ENCODE results near the gene IFI16. TPM values are rescaled to one million over a fixed set of nuclear protein-coding genes. Genes with fewer than 3 reads are reported as not detected.

The IFI16 gene
- total RNA-seq, 4 donors from 2014 or later: 11.1 to 36.5 (median 17.9) TPM

DNA sequence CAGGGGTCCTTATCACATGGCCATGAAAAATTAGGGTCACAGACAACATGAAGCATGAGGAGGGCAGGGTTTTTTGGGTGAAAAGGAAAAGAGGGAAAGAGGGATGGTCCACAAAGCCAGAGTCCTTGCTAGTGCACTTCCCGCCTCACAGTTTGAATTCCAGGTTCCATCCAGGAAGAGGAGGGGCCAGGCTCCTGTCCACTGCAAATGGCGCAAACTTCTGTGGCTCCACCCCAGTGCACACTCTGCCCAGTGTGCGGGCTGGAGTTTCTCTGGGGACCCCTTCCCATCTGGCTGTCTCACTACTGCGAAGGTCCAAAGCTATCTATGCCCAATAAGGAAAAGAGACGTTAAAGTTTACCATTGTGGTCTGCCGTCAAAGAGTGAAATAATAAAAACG is 49.0 kb downstream of the IFI16 start:
- in situ Hi-C loops (cut with MboI; ENCODE audit: low pct_ligation_motif_present in 1 of 4, low pct_unique_long_range_greater_than_20kb in 1 of 4, low sequenced_read_pairs in 3 of 4): loop anchor here in 1 of 4 donors (25.0 kb wide), 1 partner anchor 846 kb away; no protein-coding TSS in a partner anchor
- WGBS, 2 donors (ENCODE audit: low coverage in 1 of 2): 62 to 84% methylated on average over 4 to 7 of the region's 7 CpGs

DNA sequence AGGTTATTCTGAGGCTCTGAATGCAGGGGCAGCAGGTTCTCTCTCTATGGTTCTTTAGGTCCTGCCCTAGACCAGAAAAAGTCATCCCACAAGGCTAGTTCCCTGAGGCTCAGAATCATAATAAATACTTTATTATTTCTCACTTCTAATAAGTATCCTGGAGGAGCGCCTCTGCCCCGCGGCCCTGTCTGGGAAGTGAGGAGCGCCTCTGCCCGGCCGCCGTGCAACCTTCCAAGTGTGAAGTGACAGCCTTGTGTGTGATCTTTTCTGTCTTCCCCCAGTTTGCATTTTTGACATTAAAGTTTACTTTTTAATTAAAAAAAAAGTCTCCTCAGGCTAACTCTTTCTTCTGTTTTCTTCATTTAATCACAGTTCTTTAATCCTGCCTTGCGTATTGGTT is 55.4 kb downstream of the IFI16 start:
- TF ChIP-seq POLR2AphosphoS5 (IDR thresholded peaks at IDR 0.05): no peak
- H3K4me1 ChIP-seq: no peaks in the 10 kb centered on the region
- no peaks in the 10 kb centered on the region for H3K36me3 ChIP-seq
- H3K9me3 ChIP-seq: no peaks in the 10 kb centered on the region
- H3K4me3 ChIP-seq: no peak overlapping the region
- intact Hi-C loops (cut with DNase I; ENCODE audit: low total_unique reads) (no loop called here), in situ Hi-C loops (cut with MboI; ENCODE audit: low pct_ligation_motif_present in 1 of 4, low pct_unique_long_range_greater_than_20kb in 1 of 4, low sequenced_read_pairs in 3 of 4) (loop anchor here in 1 of 4 donors (25.0 kb wide), 1 partner anchor 853 kb away; no protein-coding TSS in a partner anchor)
- DNase-seq: no peak
- WGBS, 2 donors (ENCODE audit: low coverage in 1 of 2): 98 to 100% methylated on average over 1 to 8 of the region's 8 CpGs
- H3K27ac ChIP-seq: no peak overlapping the region
- H3K27me3 ChIP-seq: no peaks in the 10 kb centered on the region

More for the DNA sequence above, 49.0 kb downstream of the IFI16 start:
- H3K27me3 ChIP-seq: no peaks in the 10 kb centered on the region
- H3K4me1 ChIP-seq: peaks cover 0 to 7% (median 0%) of the 10 kb centered on the region in 4 donors
- H3K36me3 ChIP-seq: peaks cover 0 to 1% (median 0%) of the 10 kb centered on the region in 4 donors
- intact Hi-C loops (cut with DNase I; ENCODE audit: low total_unique reads): no loop called here
- H3K27ac ChIP-seq: no peak overlapping the region
- TF ChIP-seq POLR2A (IDR thresholded peaks at IDR 0.05): no peak
- TF ChIP-seq EP300 (IDR thresholded peaks at IDR 0.05; ENCODE audit: low read depth): no peak
- TF ChIP-seq, protein P1, sequence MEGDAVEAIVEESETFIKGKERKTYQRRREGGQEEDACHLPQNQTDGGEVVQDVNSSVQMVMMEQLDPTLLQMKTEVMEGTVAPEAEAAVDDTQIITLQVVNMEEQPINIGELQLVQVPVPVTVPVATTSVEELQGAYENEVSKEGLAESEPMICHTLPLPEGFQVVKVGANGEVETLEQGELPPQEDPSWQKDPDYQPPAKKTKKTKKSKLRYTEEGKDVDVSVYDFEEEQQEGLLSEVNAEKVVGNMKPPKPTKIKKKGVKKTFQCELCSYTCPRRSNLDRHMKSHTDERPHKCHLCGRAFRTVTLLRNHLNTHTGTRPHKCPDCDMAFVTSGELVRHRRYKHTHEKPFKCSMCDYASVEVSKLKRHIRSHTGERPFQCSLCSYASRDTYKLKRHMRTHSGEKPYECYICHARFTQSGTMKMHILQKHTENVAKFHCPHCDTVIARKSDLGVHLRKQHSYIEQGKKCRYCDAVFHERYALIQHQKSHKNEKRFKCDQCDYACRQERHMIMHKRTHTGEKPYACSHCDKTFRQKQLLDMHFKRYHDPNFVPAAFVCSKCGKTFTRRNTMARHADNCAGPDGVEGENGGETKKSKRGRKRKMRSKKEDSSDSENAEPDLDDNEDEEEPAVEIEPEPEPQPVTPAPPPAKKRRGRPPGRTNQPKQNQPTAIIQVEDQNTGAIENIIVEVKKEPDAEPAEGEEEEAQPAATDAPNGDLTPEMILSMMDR (IDR thresholded peaks at IDR 0.05): no peak
- TF ChIP-seq POLR2AphosphoS5 (IDR thresholded peaks at IDR 0.05): no peak
- no peak overlapping the region for H3K4me3 ChIP-seq
- H3K9me3 ChIP-seq: no peaks in the 10 kb centered on the region
- no peak for DNase-seq

DNA sequence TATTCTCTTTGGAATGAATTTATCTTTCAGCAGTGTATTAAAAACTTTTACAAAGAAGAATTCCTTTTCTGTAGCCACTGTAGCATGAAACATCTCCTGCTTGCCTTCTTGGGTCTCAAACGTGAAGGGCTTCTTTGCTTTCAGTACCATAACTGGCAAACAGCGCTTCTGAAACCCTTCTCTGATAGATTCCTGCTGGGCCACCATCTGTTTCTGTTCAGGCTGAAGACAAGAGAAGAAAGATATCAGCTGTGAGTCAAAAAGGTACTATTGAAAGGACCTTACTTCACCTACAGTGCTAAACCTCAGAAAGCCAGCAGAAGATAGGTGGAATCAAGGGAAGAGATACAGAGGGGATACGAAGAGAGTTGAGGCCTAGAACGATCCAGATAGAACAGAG is 56.4 kb downstream of the IFI16 start:
- H3K4me1 ChIP-seq: no peaks in the 10 kb centered on the region
- no peaks in the 10 kb centered on the region for H3K9me3 ChIP-seq
- H3K36me3 ChIP-seq: no peaks in the 10 kb centered on the region
- in situ Hi-C loops (cut with MboI; ENCODE audit: low pct_ligation_motif_present in 1 of 4, low pct_unique_long_range_greater_than_20kb in 1 of 4, low sequenced_read_pairs in 3 of 4) (loop anchor here in 1 of 4 donors (25.0 kb wide), 1 partner anchor 854 kb away; no protein-coding TSS in a partner anchor), intact Hi-C loops (cut with DNase I; ENCODE audit: low total_unique reads) (no loop called here)
- TF ChIP-seq POLR2A (IDR thresholded peaks at IDR 0.05): no peak
- no peak for TF ChIP-seq POLR2AphosphoS5 (IDR thresholded peaks at IDR 0.05)
- no peak for TF ChIP-seq EP300 (IDR thresholded peaks at IDR 0.05; ENCODE audit: low read depth)
- TF ChIP-seq, protein P1 (IDR thresholded peaks at IDR 0.05): no peak
- no peak for DNase-seq
- 76% methylated on average over 4 of the region's 4 CpGs; no CpG with 5 or more reads in 1 of the 2 donors for WGBS, 2 donors (ENCODE audit: low coverage in 1 of 2)
- no peak overlapping the region for H3K4me3 ChIP-seq
- H3K27me3 ChIP-seq: no peaks in the 10 kb centered on the region
- no peak overlapping the region for H3K27ac ChIP-seq

DNA sequence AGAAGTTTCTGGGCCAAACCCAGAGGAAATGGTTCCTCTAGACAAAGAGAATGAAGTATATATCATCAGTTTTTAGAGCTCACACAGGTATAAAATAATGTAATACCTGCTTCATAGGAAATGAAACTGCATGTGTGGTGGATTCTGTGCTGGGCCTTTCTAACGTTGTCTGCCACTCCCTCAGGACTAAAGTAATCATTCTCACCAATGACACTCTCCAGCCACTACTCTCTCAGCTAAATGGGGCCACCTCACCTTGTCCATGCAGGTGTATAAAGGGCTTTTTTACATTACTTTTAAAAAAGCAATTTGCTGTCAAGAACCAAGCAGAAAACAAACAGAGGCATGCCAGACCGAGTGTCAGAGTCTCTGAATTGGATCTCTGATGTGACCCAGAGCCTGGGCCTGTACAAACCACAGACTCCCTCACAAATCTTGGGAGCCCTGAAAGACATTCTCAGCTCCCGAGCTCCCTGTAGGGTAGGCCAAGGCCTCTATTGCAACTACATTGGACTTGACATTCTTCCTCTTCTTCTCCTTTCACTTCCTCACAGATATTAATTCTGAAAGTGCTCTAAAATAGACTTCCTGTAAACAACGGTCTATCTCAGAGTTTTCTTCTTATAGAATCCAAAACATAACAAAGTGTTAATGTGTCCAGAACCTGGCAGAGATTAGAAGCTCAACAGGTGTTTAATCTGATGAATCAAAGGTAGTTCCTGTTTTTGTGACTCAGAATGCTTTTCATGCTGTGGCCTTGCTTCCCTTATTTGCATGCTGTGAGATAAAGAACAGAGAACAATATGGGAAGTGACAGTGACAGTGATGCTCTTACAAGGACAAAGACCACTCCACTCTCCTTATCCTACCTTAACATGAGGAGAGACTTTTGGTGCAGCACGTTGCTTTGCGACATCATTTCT is 58.3 kb downstream of the IFI16 start:
- intact Hi-C loops (cut with DNase I; ENCODE audit: low total_unique reads) (no loop called here), in situ Hi-C loops (cut with MboI; ENCODE audit: low pct_ligation_motif_present in 1 of 4, low pct_unique_long_range_greater_than_20kb in 1 of 4, low sequenced_read_pairs in 3 of 4) (loop anchor here in 1 of 4 donors (25.0 kb wide), 1 partner anchor 856 kb away; no protein-coding TSS in a partner anchor)
- 39 to 40% methylated on average over 4 to 6 of the region's 6 CpGs for WGBS, 2 donors (ENCODE audit: low coverage in 1 of 2)
- DNase-seq: no peak
- no peaks in the 10 kb centered on the region for H3K36me3 ChIP-seq
- no peak overlapping the region for H3K4me3 ChIP-seq
- H3K4me1 ChIP-seq: no peaks in the 10 kb centered on the region
- no peaks in the 10 kb centered on the region for H3K9me3 ChIP-seq
- TF ChIP-seq, protein P1 (IDR thresholded peaks at IDR 0.05): no peak
- TF ChIP-seq POLR2AphosphoS5 (IDR thresholded peaks at IDR 0.05): peak in 1 of 3 donors; percentile 39
- peak; percentile 35 for TF ChIP-seq POLR2A (IDR thresholded peaks at IDR 0.05)
- TF ChIP-seq EP300 (IDR thresholded peaks at IDR 0.05; ENCODE audit: low read depth): no peak
- H3K27me3 ChIP-seq: no peaks in the 10 kb centered on the region
- H3K27ac ChIP-seq: peak overlapping the region; percentile 31 to 72 (median 46)
